Measurements from ENCODE around the gene ZBTB49. TPM values are rescaled to one million over a fixed set of nuclear protein-coding genes. Genes with fewer than 3 reads are reported as not detected.

ZBTB49 gene
- total RNA-seq, 1 donor from 2014 or later, result 3.9 TPM

- no peak overlapping the region for H3K4me3 ChIP-seq (ENCODE audit: low read depth, low read length)
- no peaks in the 10 kb centered on the region for H3K27me3 ChIP-seq (ENCODE audit: control insufficient read depth, insufficient read depth, low read length)
- FAIRE-seq (no peak), DNase-seq (ENCODE audit: low read depth) (no peak)
- no peaks in the 10 kb centered on the region for H3K36me3 ChIP-seq (ENCODE audit: control insufficient read depth, insufficient read depth, low read length)
- no peak for TF ChIP-seq CTCF (IDR thresholded peaks at IDR 0.05; ENCODE audit: insufficient read depth, low read length, severe bottlenecking)
These were observed 66.3 kb downstream of the ZBTB49 start for GRCh38 chr4:4356106-4357041.

- FAIRE-seq, result no peak
These were observed 68.2 kb downstream of the ZBTB49 start for GRCh38 chr4:4358093-4358854.

GRCh38 chr4:4361883-4362282 is 71.8 kb downstream of the ZBTB49 start:
- FAIRE-seq (no peak), DNase-seq (ENCODE audit: low read depth) (no peak)
- Histone ChIP-seq H3K27me3 (ENCODE audit: control insufficient read depth, insufficient read depth, low read length) (no peaks in the 10 kb centered on the region), H3K36me3 (ENCODE audit: control insufficient read depth, insufficient read depth, low read length) (no peaks in the 10 kb centered on the region), H3K4me3 (ENCODE audit: low read depth, low read length) (no peak overlapping the region)
- TF ChIP-seq CTCF (IDR thresholded peaks at IDR 0.05; ENCODE audit: insufficient read depth, low read length, severe bottlenecking), result no peak

More at GRCh38 chr4:4358093-4358854, 68.2 kb downstream of the ZBTB49 start:
- DNase-seq (ENCODE audit: low read depth), result no peak
- no peak for TF ChIP-seq CTCF (IDR thresholded peaks at IDR 0.05; ENCODE audit: insufficient read depth, low read length, severe bottlenecking)
- no peaks in the 10 kb centered on the region for H3K27me3 ChIP-seq (ENCODE audit: control insufficient read depth, insufficient read depth, low read length)
- no peaks in the 10 kb centered on the region for H3K36me3 ChIP-seq (ENCODE audit: control insufficient read depth, insufficient read depth, low read length)
- H3K4me3 ChIP-seq (ENCODE audit: low read depth, low read length), result no peak overlapping the region

GRCh38 chr4:4362991-4363697 is 73.1 kb downstream of the ZBTB49 start:
- no peak for TF ChIP-seq CTCF (IDR thresholded peaks at IDR 0.05; ENCODE audit: insufficient read depth, low read length, severe bottlenecking)
- DNase-seq (ENCODE audit: low read depth) (no peak), FAIRE-seq (peak; percentile 64)
- H3K36me3 ChIP-seq (ENCODE audit: control insufficient read depth, insufficient read depth, low read length), result no peaks in the 10 kb centered on the region
- H3K4me3 ChIP-seq (ENCODE audit: low read depth, low read length), result no peak overlapping the region
- H3K27me3 ChIP-seq (ENCODE audit: control insufficient read depth, insufficient read depth, low read length), result no peaks in the 10 kb centered on the region

GRCh38 chr4:4364061-4364460 is 74.0 kb downstream of the ZBTB49 start:
- DNase-seq (ENCODE audit: low read depth) (no peak), FAIRE-seq (no peak)
- Histone ChIP-seq H3K36me3 (ENCODE audit: control insufficient read depth, insufficient read depth, low read length) (no peaks in the 10 kb centered on the region), H3K27me3 (ENCODE audit: control insufficient read depth, insufficient read depth, low read length) (no peaks in the 10 kb centered on the region), H3K4me3 (ENCODE audit: low read depth, low read length) (no peak overlapping the region)
- no peak for TF ChIP-seq CTCF (IDR thresholded peaks at IDR 0.05; ENCODE audit: insufficient read depth, low read length, severe bottlenecking)

Data from bronchial epithelial cell (primary cell).